ENCODE results near the gene RPP40. TPM values are rescaled to one million over a fixed set of nuclear protein-coding genes. Genes with fewer than 3 reads are reported as not detected.

The RPP40 gene
- total RNA-seq, 4 donors from 2014 or later = 1.0 to 16.2 (median 4.2) TPM

GRCh38 chr6:4977468-4977867, 26.4 kb downstream of the RPP40 start:
- TF ChIP-seq CTCF (IDR thresholded peaks at IDR 0.05) = no peak
- no peak for TF ChIP-seq POLR2A (IDR thresholded peaks at IDR 0.05)
- H3K36me3 ChIP-seq = no peaks in the 10 kb centered on the region
- no peaks in the 10 kb centered on the region for H3K4me1 ChIP-seq
- H3K27ac ChIP-seq = no peak overlapping the region
- no peak for DNase-seq
- H3K4me3 ChIP-seq = no peak overlapping the region
- H3K9me3 ChIP-seq = no peaks in the 10 kb centered on the region
- intact Hi-C loops (cut with DNase I; ENCODE audit: low total_unique reads) = no loop called here
- no peaks in the 10 kb centered on the region for H3K27me3 ChIP-seq

- no peaks in the 10 kb centered on the region for H3K27me3 ChIP-seq
- H3K27ac ChIP-seq = no peak overlapping the region
- intact Hi-C loops (cut with DNase I; ENCODE audit: low total_unique reads) = no loop called here
- H3K4me3 ChIP-seq = no peak overlapping the region
- H3K36me3 ChIP-seq = no peaks in the 10 kb centered on the region
- no peak for TF ChIP-seq CTCF (IDR thresholded peaks at IDR 0.05)
- no peak for TF ChIP-seq POLR2A (IDR thresholded peaks at IDR 0.05)
- H3K4me1 ChIP-seq = no peaks in the 10 kb centered on the region
- DNase-seq = no peak
- H3K9me3 ChIP-seq = no peaks in the 10 kb centered on the region
These were observed 28.3 kb downstream of the RPP40 start for GRCh38 chr6:4975506-4975905.

- Histone ChIP-seq H3K4me3 (no peak overlapping the region), H3K36me3 (no peaks in the 10 kb centered on the region), H3K9me3 (no peaks in the 10 kb centered on the region), H3K27ac (peak overlapping the region in 1 of 2 donors; percentile 51), H3K4me1 (no peaks in the 10 kb centered on the region), H3K27me3 (no peaks in the 10 kb centered on the region)
- TF ChIP-seq CTCF (IDR thresholded peaks at IDR 0.05) (no peak), POLR2A (IDR thresholded peaks at IDR 0.05) (no peak)
- DNase-seq = no peak
- intact Hi-C loops (cut with DNase I; ENCODE audit: low total_unique reads) = no loop called here
These were observed 28.9 kb downstream of the RPP40 start for GRCh38 chr6:4974962-4975361.

GRCh38 chr6:4973982-4974745, 29.7 kb downstream of the RPP40 start:
- DNase-seq = peak; percentile 37 to 50
- no peaks in the 10 kb centered on the region for H3K36me3 ChIP-seq
- no peak overlapping the region for H3K4me3 ChIP-seq
- H3K27ac ChIP-seq = peak overlapping the region; percentile 51 to 58
- intact Hi-C loops (cut with DNase I; ENCODE audit: low total_unique reads) = no loop called here
- H3K4me1 ChIP-seq = no peaks in the 10 kb centered on the region
- H3K27me3 ChIP-seq = no peaks in the 10 kb centered on the region
- H3K9me3 ChIP-seq = no peaks in the 10 kb centered on the region
- TF ChIP-seq CTCF (IDR thresholded peaks at IDR 0.05) (no peak), POLR2A (IDR thresholded peaks at IDR 0.05) (no peak)

GRCh38 chr6:4973415-4973814, 30.4 kb downstream of the RPP40 start:
- no peak for TF ChIP-seq CTCF (IDR thresholded peaks at IDR 0.05)
- TF ChIP-seq POLR2A (IDR thresholded peaks at IDR 0.05) = no peak
- no peaks in the 10 kb centered on the region for H3K9me3 ChIP-seq
- H3K27me3 ChIP-seq = no peaks in the 10 kb centered on the region
- H3K4me3 ChIP-seq = no peak overlapping the region
- peak overlapping the region; percentile 51 to 58 for H3K27ac ChIP-seq
- no peaks in the 10 kb centered on the region for H3K36me3 ChIP-seq
- DNase-seq = no peak
- no peaks in the 10 kb centered on the region for H3K4me1 ChIP-seq
- intact Hi-C loops (cut with DNase I; ENCODE audit: low total_unique reads) = no loop called here

Measured in uterus (tissue), 4 donors.